Body of pancreas (tissue), 4 donors: ENCODE measurements around the gene ITGB2. TPM values are rescaled to one million over a fixed set of nuclear protein-coding genes. Genes with fewer than 3 reads are reported as not detected.

Experiments used
- ATAC-seq: fragments of 150-250 bp; one replicate; pipeline ENCODE4 v1.9.1; 2016
- DNase-seq, 4 donors: peaks; one replicate each; pipeline ENCODE4 v3.0.0-alpha.2; 2019
- H3K27ac ChIP-seq, 4 donors: fragments of 200-600 bp; sonication (generic); 1 replicate in 3 of 4; 2 replicates in 1 of 4; pipeline versions ENCODE4 v1.5.1 to v1.6.1; 2016 to 2019; ENCODE audit warnings: mild to moderate bottlenecking in 1 of 4, mixed read lengths in 1 of 4, moderate library complexity in 1 of 4
- H3K27me3 ChIP-seq, 2 donors: fragments of 200-600 bp; sonication (generic); one replicate each; pipeline ENCODE4 v1.6.0; 2016; ENCODE audit warnings: mild to moderate bottlenecking in 1 of 2
- H3K36me3 ChIP-seq, 2 donors: fragments of 200-600 bp; sonication (generic); replicated peaks in 1 of 2; 2 replicates each; pipeline ENCODE4 v1.5.1; 2016; ENCODE audit warnings: low read depth in 2 of 2; ENCODE audit not compliant: insufficient read depth in 1 of 2
- H3K4me1 ChIP-seq: fragments of 200-600 bp; sonication (generic); one replicate; pipeline ENCODE4 v1.6.0; 2016
- H3K4me3 ChIP-seq, 2 donors: fragments of 200-600 bp; sonication (generic); 1 replicate in 1 of 2; 2 replicates in 1 of 2; pipeline ENCODE4 v1.5.1; 2016 to 2019
- H3K9me3 ChIP-seq, 3 donors: fragments of 200-600 bp; sonication (generic); 1 replicate in 2 of 3; 2 replicates in 1 of 3; pipeline ENCODE4 v1.5.1; 2016
- POLR2A ChIP-seq, 3 donors: fragments of 450-650 bp; IDR thresholded peaks; one replicate each; pipeline ENCODE4 v1.6.1; 2016; ENCODE audit warnings: antibody characterized with exemption in 3 of 3, mild to moderate bottlenecking in 2 of 3
- WGBS, 2 donors: methylation state at CpG; one replicate each; pipeline ENCODE4 v1.1.5; 2017; 5-methylcytosine and 5-hydroxymethylcytosine counted together
- intact Hi-C: fragments of 100-400 bp; cut with DNase I; formaldehyde crosslinking; loops from one replicate; pipeline ENCODE4 v1.15.1; 2023
- total RNA-seq, 2 donors: library from RNA; depleted of rRNA; stranded (reverse); fragments of >200 nt; gene quantifications; one replicate each; pipeline ENCODE4 v1.1.0, GENCODE V29; 2016
- TF ChIP-seq, protein P1 (sequence below), 7 experiments: fragments of 450-650 bp in 4 of 7; fragments of 200-600 bp in 3 of 7; sonication (generic) in 3 of 7; IDR thresholded peaks; one replicate each; pipeline ENCODE4 v1.5.1; 2016 to 2019; ENCODE audit warnings: antibody characterized with exemption in 7 of 7

Gene ITGB2
- total RNA-seq, 2 donors from 2014 or later, result 17.8 to 23.3 TPM

GRCh38 chr21:44870748-44871495 is 49.8 kb downstream of the ITGB2 start:
- Histone ChIP-seq H3K36me3 (no peaks in the 10 kb centered on the region), H3K4me1 (peaks cover 67% of the 10 kb centered on the region), H3K4me3 (no peak overlapping the region), H3K27ac (peak overlapping the region in 3 of 4 donors; percentile 66 to 85 (median 83)), H3K9me3 (no peaks in the 10 kb centered on the region), H3K27me3 (no peaks in the 10 kb centered on the region)
- WGBS, 2 donors, result 44 to 53% methylated on average over 10 of the region's 10 CpGs
- intact Hi-C loops, result no loop called here
- TF ChIP-seq POLR2A (IDR thresholded peaks at IDR 0.05), result no peak
- TF ChIP-seq, protein P1, sequence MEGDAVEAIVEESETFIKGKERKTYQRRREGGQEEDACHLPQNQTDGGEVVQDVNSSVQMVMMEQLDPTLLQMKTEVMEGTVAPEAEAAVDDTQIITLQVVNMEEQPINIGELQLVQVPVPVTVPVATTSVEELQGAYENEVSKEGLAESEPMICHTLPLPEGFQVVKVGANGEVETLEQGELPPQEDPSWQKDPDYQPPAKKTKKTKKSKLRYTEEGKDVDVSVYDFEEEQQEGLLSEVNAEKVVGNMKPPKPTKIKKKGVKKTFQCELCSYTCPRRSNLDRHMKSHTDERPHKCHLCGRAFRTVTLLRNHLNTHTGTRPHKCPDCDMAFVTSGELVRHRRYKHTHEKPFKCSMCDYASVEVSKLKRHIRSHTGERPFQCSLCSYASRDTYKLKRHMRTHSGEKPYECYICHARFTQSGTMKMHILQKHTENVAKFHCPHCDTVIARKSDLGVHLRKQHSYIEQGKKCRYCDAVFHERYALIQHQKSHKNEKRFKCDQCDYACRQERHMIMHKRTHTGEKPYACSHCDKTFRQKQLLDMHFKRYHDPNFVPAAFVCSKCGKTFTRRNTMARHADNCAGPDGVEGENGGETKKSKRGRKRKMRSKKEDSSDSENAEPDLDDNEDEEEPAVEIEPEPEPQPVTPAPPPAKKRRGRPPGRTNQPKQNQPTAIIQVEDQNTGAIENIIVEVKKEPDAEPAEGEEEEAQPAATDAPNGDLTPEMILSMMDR (IDR thresholded peaks at IDR 0.05), result no peak
- DNase-seq (peak in 2 of 4 donors; percentile 43 to 59), ATAC-seq (no peak)

GRCh38 chr21:44869781-44870747 is 50.6 kb downstream of the ITGB2 start:
- DNase-seq (peak; percentile 36 to 71 (median 55)), ATAC-seq (peak; percentile 20)
- 60 to 71% methylated on average over 19 of the region's 19 CpGs for WGBS, 2 donors
- H3K4me3 ChIP-seq, result no peak overlapping the region
- H3K4me1 ChIP-seq, result peaks cover 62% of the 10 kb centered on the region
- H3K9me3 ChIP-seq, result no peaks in the 10 kb centered on the region
- TF ChIP-seq, protein P1 (IDR thresholded peaks at IDR 0.05), result no peak
- TF ChIP-seq POLR2A (IDR thresholded peaks at IDR 0.05), result peak in 2 of 3 donors; percentile 35 to 46
- no peaks in the 10 kb centered on the region for H3K27me3 ChIP-seq
- intact Hi-C loops, result no loop called here
- no peaks in the 10 kb centered on the region for H3K36me3 ChIP-seq
- H3K27ac ChIP-seq, result peak overlapping the region; percentile 22 to 85 (median 64)

DNA sequence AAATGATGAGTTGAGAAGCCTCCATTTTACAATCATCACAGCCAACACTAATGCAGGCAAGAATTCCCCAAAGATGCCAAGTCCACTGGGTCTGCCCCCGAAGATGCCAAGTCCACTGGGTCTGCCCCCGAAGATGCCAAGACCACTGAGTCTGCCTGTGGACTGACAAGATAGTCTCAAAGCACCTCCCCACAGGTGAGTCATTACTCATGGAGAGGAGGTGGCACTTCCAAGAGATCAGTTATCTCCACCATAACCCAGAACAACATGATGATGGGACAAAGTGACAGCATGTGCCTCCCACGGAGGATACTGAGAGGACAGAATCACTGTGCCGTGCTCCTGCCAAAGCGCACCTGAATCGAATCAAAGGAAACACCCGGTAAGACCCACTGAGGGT is 52.0 kb downstream of the ITGB2 start:
- DNase-seq (no peak), ATAC-seq (no peak)
- Histone ChIP-seq H3K27ac (peak overlapping the region in 3 of 4 donors; percentile 45 to 85 (median 83)), H3K9me3 (no peaks in the 10 kb centered on the region), H3K4me3 (no peak overlapping the region), H3K27me3 (no peaks in the 10 kb centered on the region), H3K36me3 (peaks cover 0 to 3% of the 10 kb centered on the region in 2 donors), H3K4me1 (peaks cover 49% of the 10 kb centered on the region)
- TF ChIP-seq, protein P1 (IDR thresholded peaks at IDR 0.05), result no peak
- TF ChIP-seq POLR2A (IDR thresholded peaks at IDR 0.05), result no peak
- 91 to 94% methylated on average over 7 of the region's 7 CpGs for WGBS, 2 donors
- intact Hi-C loops, result no loop called here

DNA sequence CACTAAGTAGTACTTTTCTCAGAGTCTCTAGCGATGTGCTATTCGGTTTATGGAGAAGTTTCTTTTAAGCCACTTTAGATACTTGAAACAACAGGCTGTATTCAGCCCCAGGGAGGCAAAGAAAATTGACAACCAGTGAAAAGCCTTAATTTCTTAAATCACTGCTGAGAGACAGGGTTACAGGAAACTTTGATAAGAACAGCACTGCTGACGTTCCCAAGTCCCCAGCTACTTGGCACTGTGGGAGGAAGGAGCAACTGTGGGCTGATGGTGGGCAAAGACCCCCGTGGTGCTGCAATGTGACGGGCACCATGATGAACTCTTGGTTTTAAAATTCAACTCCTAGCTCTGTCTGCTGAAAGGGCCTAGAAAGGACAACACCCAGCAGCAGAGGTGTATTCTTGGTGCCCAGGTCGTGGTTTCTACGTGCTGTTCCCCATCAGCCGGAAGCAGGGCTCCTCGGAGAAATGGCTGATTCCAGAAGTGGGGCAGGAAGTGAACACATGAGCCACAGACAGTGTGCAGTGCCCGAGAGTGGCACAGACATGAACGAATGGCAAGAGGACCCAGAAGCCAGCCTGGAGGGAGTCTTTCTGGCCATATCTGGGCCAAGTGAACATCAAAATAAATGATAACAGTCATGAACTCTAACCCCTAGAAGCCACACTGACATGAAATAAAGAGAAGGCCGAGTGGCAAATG is 52.5 kb downstream of the ITGB2 start:
- peaks cover 49% of the 10 kb centered on the region for H3K4me1 ChIP-seq
- H3K27me3 ChIP-seq, result no peaks in the 10 kb centered on the region
- intact Hi-C loops, result no loop called here
- H3K9me3 ChIP-seq, result no peaks in the 10 kb centered on the region
- no peak for ATAC-seq
- TF ChIP-seq POLR2A (IDR thresholded peaks at IDR 0.05), result no peak
- TF ChIP-seq, protein P1 (IDR thresholded peaks at IDR 0.05), result no peak
- peak overlapping the region in 1 of 4 donors; percentile 85 for H3K27ac ChIP-seq
- WGBS, 2 donors, result 60 to 73% methylated on average over 9 to 12 of the region's 12 CpGs
- peaks cover 0 to 3% of the 10 kb centered on the region in 2 donors for H3K36me3 ChIP-seq
- no peak for DNase-seq
- no peak overlapping the region for H3K4me3 ChIP-seq
